HFF-Myc (cell line): ENCODE measurements around the gene ARL5C.

Experiments used
- DNase-seq: peaks from one replicate; pipeline ENCODE4 v3.0.0-alpha.2; 2011; ENCODE audit warnings: low read depth; ENCODE audit errors: extremely low read depth
- H3K4me3 ChIP-seq: replicated peaks from 2 replicates; pipeline ENCODE4 v1.5.1; 2011; ENCODE audit warnings: low read depth, mild to moderate bottlenecking, control low read depth, low read length
- CTCF ChIP-seq: IDR thresholded peaks from 2 replicates; pipeline ENCODE4 v1.5.1; 2012; ENCODE audit warnings: mild to moderate bottlenecking, low read depth, low read length, control low read depth; ENCODE audit errors: missing control alignments

Gene ARL5C

GRCh38 chr17:39174920-39175694, 9.1 kb upstream of the ARL5C start:
- no peak for DNase-seq
- TF ChIP-seq CTCF, result peak; percentile 87
- H3K4me3 ChIP-seq, result no peak overlapping the region

- no peak for DNase-seq
- no peak for TF ChIP-seq CTCF
- H3K4me3 ChIP-seq, result no peak overlapping the region
Observed at GRCh38 chr17:39173526-39174274, 7.7 kb upstream of the ARL5C start.

- no peak for DNase-seq
- TF ChIP-seq CTCF, result no peak
- no peak overlapping the region for H3K4me3 ChIP-seq
Observed at GRCh38 chr17:39173080-39173479, 7.1 kb upstream of the ARL5C start.

- DNase-seq, result no peak
- H3K4me3 ChIP-seq, result no peak overlapping the region
- TF ChIP-seq CTCF, result no peak
Observed at GRCh38 chr17:39171933-39172332, 6.0 kb upstream of the ARL5C start.

- H3K4me3 ChIP-seq, result no peak overlapping the region
- no peak for DNase-seq
Observed at GRCh38 chr17:39170558-39170957, 4.6 kb upstream of the ARL5C start.

GRCh38 chr17:39170109-39170508, 4.1 kb upstream of the ARL5C start:
- TF ChIP-seq CTCF, result no peak
- DNase-seq, result no peak
- no peak overlapping the region for H3K4me3 ChIP-seq

More at GRCh38 chr17:39170558-39170957, 4.6 kb upstream of the ARL5C start:
- TF ChIP-seq CTCF, result no peak
